Epithelial cell of proximal tubule (primary cell): ENCODE results near the gene USP46. TPM values are rescaled to one million over a fixed set of nuclear protein-coding genes. Genes with fewer than 3 reads are reported as not detected.

Source experiments
- DNase-seq: peaks from one replicate; pipeline ENCODE4 v3.0.0-alpha.2; 2011; ENCODE audit warnings: low read depth
- H3K4me3 ChIP-seq: 2 replicates; pipeline ENCODE4 v1.5.1; 2011; ENCODE audit warnings: low read depth, mild to moderate bottlenecking, low read length
- total RNA-seq: library from RNA; depleted of rRNA; stranded (reverse); fragments of >200 nt; gene quantifications from 2 replicates; pipeline ENCODE4 v1.2.3, GENCODE V29; 2015
- TF ChIP-seq, protein P1 (sequence below): conservative IDR thresholded peaks from 2 replicates; pipeline ENCODE4 v1.5.1; 2012; ENCODE audit warnings: low read depth, mild to moderate bottlenecking, low read length

Gene USP46
- total RNA-seq, 1 donor from 2014 or later: 8.5 TPM

DNA sequence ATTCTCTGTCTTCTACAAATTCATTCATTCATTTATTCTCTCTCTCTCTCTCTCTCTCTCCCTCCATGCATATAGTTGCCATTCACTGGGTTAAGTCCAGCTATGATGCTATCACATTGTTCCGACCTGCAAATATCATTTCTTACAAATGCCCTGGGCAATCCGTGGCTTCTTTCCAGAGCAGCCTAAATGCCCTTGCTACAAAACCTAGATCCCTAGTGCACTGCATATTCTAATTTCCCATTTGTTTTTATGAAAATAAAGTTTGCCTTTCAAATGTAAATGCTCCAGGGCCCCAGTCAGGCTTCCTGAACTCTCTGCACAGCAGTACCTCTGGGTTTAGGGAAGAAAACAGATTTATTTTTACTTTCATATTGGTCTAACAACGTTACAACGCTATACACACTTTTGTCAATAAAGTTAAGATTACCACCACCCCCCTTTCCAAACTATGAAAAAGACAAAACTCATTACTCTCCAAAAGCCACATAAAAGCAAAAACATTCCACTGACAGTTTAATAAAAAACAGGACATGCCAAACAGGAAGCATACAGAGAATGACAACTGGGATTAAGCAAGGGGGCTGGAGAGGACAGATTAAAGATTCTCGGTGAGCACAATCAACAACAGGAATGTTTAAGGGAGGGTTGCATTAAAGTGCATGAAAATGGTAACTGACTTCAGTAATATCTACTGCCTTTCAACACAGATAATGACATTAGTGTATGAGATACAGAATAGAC lies 104.3 kb downstream of the USP46 start:
- DNase-seq: no peak
- TF ChIP-seq, protein P1, sequence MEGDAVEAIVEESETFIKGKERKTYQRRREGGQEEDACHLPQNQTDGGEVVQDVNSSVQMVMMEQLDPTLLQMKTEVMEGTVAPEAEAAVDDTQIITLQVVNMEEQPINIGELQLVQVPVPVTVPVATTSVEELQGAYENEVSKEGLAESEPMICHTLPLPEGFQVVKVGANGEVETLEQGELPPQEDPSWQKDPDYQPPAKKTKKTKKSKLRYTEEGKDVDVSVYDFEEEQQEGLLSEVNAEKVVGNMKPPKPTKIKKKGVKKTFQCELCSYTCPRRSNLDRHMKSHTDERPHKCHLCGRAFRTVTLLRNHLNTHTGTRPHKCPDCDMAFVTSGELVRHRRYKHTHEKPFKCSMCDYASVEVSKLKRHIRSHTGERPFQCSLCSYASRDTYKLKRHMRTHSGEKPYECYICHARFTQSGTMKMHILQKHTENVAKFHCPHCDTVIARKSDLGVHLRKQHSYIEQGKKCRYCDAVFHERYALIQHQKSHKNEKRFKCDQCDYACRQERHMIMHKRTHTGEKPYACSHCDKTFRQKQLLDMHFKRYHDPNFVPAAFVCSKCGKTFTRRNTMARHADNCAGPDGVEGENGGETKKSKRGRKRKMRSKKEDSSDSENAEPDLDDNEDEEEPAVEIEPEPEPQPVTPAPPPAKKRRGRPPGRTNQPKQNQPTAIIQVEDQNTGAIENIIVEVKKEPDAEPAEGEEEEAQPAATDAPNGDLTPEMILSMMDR: no peak
- no peak overlapping the region for H3K4me3 ChIP-seq

DNA sequence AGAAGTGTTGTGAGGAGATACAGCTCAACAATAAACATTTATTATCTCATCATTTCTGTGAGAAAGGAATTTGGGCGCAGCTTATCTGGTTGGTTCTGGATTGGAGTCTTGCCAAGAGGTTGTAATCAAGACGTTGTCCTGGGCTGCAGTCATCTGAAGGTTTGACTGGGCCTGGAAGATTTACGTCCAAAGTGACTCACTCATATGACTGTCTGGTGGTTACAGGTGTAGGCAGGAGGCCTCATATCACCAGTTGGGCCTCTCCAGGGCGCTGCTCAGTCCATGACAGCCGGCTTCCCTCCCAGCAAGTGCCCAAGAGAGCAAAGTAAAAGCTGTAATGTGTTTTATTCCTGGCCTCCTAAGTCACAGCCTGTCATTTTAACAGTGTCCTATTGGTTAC lies 106.3 kb downstream of the USP46 start:
- TF ChIP-seq, protein P1: no peak
- no peak for DNase-seq
- no peak overlapping the region for H3K4me3 ChIP-seq

DNA sequence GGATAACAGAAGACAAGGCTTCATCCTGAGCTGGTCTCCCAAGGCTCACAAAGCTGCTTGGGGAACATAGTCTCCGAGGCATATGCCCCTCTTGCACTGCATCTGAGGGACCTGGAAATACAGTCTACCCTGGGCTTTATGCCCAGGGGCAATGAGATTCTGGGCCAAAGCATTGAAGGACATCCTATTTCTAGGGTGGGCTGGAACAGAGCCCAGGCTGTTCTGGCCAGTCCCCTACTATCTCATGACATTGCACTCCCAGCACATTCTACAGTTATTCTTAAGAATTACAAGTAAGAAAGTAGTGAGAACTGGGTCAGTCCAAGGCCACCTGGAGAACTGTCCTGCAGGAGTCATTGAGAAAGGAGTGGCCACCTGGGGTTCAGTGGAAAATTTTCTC lies 107.6 kb downstream of the USP46 start:
- TF ChIP-seq, protein P1: no peak
- no peak overlapping the region for H3K4me3 ChIP-seq
- DNase-seq: no peak

DNA sequence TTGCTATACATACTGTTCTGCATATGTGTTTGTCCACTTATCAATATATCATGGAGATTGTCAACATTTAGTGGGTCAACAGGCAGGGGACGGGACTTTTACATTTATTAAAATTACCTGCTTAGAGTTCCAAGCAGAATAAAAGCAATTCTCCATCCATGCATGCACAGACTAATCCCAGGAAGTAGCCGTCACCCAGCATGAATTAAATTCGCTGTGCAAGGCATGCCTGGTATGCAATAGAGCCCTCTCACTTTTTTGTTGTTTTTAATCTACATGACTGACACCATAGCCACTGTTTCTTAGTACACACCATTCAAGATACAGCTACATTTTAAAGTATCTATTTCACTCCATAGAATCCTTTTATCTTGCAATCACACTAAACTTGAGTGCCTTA lies 108.9 kb downstream of the USP46 start:
- DNase-seq: no peak
- TF ChIP-seq, protein P1: no peak
- H3K4me3 ChIP-seq: no peak overlapping the region

DNA sequence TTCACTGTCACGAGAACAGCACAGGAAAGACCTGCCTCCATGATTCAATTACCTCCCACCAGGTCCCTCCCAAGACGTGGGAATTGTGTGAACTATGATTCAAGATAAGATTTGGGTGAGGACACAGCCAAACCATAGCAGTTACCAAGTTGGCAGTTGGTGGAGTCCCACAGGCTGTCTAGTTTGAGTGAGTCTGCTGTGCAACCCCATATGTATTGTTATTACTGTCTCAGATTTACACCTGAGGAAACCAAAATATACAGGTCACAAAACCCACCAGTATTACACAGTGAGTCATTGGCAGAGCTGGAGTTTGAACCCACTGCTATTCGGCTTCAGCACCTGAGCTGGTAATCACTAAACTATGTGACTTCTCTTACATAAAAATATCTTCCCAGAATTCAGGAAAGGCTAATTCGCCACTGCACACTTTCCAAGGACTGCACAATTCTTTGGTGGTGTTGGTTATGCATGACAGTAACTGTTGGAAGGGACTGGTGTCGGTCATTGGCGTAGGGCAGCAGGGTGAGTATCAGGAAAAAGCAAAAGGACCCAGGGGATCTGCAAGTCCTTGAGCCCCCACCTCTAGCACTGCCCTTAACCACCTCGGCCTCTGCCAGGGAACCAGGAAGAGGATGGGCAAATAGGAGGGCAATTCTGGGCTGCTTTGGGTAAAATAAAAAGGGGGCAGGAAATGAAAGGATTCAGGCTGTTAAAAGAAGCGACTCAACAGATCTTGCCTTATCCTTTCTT lies 110.1 kb downstream of the USP46 start:
- TF ChIP-seq, protein P1: no peak
- no peak overlapping the region for H3K4me3 ChIP-seq
- DNase-seq: no peak

DNA sequence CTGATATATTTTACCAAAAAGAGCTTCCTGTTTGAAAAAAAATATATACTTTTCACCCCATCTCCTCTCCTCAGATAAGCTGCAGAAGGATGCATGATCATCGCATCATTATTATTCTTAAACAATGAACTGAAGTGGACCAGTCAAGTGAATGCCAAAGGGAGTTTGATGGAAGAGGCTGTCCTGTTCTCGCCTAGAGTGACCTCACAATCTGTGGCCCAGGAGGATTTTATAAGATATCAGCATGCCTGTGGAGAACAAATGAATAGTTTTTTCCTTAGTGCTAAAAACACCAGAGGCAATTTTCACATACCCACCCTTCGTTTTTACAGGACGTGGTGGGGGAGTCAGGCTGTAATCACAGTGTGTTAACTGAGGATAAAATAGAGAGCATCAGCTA lies 112.7 kb downstream of the USP46 start:
- TF ChIP-seq, protein P1: no peak

More for the DNA sequence above, 112.7 kb downstream of the USP46 start:
- H3K4me3 ChIP-seq: no peak overlapping the region
- no peak for DNase-seq
